OCI-M1 (cell line): ENCODE measurements around the gene SNX30.

ENCODE experiments used
- DNase-seq: peaks from one replicate; lab custom pipeline; 2025; lab: John Stamatoyannopoulos, UW

SNX30 gene

DNA sequence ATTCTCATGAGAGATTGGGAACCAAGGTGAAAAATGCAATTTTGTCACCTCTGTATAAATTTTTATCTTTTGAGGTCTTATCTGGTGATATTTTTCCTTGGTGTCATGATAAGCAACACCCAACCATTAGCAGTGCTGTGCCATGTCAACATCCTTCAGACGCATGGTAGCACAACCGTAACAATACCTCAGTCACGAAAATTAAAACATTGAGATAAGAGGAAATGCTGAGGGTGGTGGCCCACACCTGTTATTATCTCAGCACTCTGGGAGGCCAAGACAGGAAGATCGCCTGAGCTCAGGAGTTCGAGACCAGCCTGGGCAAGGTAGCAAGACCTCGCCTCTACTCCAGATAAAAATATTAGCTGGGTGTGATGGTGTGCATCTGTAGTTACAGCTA, 107.4 kb downstream of the SNX30 start:
- no peak for DNase-seq

DNA sequence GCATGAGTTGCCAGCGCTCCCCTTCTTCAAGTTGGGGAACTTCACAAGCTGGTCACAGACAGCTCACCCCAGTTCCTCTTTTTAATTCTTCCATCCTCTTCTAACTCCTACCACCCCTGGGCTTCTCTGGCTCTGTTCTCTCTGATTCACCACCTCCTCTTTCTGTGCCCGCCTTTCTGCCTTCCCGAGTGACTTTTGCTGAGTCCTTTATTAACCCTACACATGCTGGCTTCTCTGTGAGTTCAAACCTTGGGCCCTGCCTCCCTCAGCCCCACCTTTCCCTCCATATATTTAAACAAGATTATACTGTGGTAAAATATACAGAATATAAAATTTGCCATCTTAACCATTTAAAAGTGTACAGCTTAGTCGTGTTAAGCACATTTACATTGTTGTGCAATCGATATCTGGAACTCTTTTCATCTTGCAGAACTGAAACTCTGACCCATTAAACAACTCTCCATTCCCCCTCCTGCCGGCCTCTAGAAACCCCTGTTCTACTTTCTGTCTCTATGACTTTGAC, 108.1 kb downstream of the SNX30 start:
- DNase-seq, result peak; percentile 63

DNA sequence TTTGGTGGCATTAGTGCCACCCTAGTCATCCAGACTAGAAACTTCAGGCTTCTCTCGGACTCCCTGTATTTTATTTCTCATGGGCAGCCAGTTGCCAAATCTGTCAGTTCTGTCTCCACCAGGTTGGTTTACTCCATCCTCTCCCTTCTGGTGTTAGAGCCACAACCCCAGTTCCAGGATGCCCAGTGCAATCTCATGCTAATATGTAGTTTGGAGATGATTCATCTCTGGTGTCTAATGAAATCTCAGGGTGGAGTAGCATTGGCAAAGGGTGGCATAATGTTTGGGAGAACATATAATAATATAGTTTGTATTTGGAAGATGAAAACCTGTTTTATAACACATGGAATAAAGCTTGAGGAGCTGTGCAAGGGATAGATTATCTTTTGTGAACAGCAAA, 109.9 kb downstream of the SNX30 start:
- no peak for DNase-seq

DNA sequence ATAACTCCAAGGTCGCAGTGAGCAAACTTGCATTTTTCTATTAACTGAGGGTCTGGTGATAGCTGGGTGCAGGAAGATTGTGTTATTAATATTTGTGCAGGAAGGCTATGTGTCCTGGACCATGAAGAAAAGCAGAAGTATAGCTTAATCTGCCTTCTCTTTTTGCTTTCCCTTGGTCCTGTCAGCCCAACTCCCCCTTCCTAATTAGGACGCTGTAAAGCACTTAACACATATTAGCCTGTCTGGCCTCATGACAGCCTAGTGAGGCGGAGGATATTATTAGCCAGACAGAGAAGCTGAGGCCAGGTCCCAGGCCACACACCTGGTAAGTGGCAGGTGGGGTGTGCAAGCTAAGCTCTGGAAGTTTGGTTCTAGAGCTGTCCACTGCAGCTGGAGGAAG, 110.6 kb downstream of the SNX30 start:
- no peak for DNase-seq

DNA sequence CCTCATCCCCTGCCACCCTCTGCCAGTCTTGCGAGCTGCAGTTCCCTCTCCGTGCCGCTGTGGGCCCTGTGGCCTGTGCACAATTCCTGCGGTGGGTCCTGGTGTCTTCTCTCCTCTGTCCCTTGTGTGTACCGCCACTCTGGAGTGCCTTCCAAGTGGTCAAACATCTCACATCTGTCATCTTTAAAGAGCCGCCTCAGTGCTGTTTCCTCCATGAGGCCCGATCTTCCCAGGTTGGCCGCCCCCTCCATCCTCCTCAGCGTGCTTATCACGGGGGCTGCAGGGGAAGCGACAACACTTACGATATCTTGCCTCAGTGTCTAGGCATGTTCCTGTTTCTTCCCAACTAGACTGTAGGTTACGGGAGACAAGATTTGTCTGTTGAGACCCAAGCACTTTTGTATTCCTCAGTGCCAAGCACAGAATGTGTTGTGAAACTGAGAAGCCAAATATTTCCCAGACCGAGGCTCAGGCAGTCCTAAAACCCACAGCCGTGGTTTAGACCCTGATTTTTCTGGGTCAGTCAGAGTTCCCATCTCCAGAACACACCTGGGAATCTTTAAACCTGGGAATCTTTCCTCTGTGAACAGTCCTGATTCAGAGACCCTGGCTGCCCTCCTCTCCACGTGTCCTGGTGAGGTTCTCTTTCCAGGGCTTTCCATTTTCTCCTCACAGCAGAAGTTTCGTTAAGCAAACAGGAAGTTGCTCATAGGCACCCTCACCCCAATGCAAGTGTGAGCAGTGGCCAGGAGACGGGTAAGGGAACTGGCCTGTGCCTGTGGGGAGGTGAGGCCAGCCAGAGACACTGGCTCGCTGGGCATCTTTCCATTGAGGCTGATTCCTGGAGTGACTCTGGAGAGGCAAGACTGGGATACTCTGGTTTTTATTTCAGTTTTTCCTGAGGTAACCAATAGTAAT, 111.3 kb downstream of the SNX30 start:
- no peak for DNase-seq

DNA sequence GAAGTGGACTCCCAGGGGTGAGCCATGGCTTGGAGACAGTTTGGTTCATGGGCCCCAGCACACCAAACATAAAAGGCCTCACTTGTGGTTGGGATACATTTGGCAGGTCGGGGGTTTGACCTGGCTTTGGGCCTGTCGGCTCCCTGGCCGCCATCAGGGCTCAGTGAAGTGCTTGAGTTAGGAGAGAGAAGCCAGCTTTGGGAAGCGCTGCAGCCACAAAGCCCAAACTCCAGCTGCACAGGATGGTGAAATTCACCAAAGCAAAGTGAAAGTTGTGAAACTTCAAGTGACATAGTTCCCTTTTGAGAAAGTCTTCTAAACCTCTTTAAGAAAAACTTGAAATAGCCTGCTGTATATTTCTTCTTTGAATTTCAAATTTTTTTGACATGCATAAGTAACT, 112.7 kb downstream of the SNX30 start:
- peak; percentile 41 for DNase-seq

DNA sequence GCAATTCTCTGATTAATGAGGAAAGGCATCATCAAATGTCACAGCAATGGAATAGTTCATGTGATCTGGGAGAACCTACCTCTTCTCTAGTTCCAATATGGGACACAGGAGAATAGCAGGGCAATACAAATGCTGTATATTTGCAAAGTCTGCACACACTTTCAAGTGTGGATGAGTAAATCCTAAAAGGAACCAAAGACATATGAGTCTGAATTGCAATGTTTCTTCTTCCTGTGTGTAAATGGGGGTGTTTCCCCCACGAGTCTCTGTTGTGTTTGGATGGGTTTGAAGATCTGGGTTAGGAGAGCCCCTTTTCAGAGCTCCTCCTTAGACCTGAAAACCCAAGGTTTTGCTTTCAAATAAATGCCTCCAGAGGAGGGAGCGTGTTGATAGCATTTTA, 113.2 kb downstream of the SNX30 start:
- no peak for DNase-seq

DNA sequence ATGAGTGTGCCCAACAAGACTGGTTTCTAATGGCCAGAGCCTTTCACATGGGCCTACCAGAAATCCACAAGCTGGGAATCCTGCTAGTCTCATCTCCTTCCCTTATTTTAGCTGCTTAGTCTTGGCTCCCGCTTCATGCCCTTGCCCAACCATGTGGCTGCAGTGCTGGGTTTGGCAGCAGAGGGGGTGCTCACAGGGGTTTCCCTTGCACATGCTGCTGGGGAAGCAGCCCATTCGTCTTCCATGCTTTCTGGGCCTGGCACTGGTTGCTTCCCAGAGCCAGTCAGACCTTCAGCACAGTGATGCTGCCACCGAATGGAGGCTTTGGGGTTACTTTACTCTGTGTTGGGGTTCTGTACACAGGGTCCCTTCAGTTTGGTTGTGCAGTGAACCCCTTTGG, 113.8 kb downstream of the SNX30 start:
- no peak for DNase-seq

DNA sequence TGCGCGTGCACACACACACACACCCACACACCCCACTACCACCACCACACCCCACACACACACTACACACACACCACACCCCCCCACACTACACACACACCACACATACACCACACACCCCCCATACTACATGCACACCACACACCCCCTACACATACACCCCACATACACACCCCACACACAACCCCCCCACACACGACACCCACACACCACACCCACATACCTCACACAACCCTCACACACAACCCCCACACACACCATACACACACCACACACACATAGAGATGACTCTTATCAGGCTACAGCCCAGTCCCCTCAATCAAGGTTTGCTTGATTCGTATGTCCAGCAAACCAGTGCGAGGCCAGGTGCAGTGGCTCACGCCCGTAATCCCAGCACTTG, 114.4 kb downstream of the SNX30 start:
- DNase-seq, result no peak

DNA sequence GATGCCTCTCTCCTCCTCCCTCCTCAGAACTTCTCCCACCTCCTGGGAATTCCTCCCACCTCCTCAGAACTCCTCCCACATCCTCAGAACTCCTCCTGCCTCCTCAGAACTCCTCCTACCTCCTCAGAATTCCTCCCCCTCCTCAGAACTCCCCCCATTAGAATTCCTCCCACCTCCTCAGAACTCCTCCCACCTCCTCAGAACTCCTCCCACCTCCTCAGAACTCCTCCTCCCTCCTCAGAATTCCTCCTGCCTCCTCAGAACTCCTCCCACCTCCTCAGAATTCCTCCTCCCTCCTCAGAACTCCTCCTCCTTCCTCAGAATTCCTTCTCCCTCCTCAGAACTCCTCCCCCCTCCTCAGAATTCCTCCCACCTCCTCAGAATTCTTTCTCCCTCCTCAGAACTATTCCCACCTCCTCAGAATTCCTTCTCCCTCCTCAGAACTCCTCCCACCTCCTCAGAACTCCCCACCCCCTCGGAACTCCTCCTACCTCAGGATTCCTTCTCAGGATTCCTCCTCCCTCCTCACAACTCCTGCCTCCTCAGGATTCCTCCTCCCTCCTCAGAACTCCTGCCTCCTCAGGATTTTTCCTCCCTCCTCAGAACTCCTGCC, 116.2 kb downstream of the SNX30 start:
- DNase-seq, result peak; percentile 19

DNA sequence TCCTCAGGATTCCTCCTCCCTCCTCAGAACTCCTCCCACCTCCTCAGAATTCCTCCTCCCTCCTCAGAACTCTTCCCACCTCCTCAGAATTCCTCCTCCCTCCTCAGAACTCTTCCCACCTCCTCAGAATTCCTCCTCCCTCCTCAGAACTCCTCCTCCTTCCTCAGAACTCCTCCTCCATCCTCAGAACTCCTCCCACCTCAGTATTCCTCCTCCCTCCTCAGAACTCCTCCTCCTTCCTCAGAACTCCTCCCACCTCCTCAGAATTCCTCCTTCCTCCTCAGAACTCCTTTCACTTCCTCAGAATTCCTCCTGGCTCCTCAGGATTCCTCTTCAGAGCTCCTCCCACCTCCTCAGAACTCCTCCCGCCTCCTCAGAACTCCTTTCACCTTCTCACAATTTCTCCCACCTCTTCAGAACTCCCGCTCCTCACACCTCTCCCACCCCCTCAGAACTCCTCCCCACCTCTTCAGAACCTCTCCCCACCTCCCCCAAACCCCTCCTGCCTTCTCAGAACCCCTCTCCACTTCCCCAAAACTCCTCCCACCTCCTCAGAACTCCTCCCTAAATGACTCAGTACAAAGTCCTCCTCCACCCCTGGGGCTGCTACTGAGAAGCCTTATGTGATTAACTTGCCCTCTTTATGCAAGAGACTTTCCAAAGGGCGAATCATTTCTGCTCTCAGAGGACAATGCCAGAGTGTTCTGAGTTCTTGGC, 116.9 kb downstream of the SNX30 start:
- peak; percentile 87 for DNase-seq

DNA sequence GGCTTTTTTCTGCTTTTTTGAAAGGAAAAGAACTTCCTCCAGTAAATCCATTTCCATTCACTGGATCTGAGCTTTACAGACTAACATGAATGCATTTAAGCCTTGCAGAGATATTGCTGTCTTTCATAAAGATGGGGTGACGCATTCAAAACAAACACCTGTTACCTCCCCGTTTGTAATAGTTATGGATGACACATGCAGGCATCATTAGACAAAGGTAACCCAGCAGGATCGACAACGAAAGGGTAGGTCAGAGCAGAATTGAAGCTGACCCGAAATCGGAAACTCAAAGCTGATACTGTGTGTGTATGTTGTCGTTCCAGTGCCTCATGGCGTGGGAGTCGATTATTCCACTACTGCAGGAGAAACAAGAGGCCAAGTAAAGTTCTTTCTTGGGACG, 117.9 kb downstream of the SNX30 start:
- no peak for DNase-seq

DNA sequence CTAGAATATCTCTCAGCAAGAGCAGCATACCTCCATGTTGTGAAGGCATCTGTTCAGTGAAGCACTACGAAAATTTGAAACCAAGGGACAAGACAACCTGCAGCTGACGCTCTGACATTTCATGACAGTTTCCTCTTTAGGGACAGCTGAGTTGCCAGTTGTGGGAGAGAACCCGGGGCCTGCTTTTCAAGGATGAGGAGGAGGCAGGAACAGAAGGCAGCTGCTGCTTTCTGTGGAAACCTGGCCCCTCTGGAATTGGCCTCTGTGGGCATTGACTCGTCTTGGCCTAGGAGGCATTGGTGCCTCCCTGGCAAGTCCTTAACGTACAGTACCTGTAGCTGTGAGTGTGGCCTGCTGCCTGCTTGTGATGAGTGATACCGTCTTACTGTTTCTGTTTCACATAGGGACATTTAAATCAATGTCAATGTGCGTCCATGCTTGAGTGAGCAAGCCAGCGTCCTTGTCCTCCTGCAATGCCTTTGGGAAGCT, 118.5 kb downstream of the SNX30 start:
- DNase-seq, result no peak

DNA sequence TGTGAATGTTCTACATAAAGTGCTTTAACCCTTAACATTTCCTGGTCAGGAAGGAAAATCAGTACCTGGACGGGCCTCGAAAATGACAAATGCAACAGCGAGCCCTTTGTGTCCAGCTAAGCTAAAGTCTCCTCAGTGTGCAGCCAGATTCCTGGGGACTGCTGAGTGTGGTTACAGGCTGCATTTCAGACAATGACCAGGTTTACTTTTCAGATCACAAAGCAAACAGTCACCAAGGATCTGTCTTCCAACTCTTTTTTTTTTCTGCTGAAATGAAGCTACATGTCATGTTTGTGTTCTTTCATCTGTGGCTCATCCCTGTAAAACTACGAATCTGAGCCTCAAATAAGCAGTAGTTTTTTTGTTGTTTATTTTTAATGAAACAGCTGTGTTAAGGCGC, 119.4 kb downstream of the SNX30 start:
- no peak for DNase-seq

DNA sequence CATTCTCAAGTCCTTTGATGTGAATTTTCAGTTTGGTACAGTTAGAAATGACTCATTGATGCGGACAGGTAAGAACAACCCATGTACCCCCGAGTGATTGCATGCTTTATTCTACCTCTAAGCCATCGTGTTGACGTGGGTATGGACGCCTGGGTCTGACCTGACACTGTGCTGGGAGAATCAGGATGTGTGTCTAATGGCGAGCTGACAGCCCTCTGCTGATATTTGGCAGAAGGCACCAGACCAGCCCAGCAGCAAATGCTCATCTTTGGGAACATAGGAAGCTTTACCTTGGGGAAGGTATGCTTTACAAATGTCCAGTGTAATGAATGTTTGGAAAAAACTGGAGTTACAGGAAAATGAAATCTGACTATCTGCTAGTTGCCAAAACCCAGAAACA, 120.0 kb downstream of the SNX30 start:
- no peak for DNase-seq

DNA sequence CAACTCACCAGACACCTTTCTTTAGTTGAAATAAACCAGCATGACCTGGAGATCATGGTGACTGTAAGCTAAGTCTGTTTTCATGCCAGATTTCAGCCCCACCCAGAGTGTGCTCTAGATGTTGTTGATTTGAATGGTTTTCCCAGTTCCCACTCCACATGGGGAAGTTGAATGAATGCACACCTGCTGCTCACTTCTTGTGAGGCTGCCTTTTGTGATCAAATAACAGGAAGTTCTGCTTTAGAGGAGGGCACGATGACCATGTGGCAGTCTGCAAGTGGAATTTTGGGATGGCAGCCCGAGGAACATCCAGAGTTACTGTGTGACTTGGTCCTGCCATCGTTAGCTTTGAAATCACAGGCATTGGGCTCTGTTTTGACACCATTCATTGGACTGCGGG, 121.5 kb downstream of the SNX30 start:
- no peak for DNase-seq

DNA sequence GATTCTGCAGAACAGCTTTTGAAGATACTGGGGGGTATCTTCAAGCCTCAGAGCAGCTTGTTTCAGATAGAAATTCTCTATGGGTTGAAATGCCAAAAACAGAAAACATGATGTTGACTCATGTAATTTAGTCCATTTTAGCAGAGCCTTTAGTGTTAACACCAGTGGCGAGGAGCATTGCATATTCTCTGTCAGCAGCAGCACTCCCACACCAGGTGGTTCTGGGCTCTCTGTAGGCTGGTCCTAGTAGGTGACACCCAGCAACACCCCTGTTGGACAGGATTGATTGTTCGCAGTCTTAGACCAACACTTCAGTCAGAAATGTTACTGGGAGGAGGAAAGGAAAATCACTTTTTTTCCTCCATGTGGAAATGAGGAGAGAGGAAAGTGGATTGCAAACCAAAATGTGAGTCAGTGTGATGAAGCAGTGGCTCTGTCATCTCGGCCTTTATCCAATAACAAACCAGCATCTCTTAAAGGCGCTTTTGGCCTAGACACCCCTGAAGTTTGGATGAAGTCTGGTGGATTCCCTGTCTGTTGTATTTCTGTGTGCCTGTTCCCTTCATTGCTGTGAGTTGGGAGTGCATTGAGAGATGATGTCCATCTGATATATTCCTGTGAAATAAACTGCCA, 123.3 kb downstream of the SNX30 start:
- no peak for DNase-seq

DNA sequence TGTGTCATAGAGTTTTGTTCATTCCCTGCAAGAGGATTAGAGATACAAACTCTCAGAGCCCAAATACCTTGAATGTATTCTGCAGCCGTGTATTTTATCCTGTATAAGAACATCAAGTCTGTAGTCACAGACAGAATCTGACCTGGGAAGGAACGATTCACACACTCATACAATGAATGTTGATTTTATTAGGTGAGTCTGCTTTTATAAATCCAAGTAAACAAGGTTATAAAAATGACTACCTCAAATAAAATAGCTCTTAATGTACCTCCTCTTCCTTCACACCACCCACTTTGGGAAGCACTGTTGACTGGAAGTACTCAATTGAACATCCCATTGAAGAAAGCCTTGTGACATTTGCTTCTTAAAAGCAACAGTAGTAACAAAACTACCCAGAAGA, 128.2 kb downstream of the SNX30 start:
- no peak for DNase-seq

DNA sequence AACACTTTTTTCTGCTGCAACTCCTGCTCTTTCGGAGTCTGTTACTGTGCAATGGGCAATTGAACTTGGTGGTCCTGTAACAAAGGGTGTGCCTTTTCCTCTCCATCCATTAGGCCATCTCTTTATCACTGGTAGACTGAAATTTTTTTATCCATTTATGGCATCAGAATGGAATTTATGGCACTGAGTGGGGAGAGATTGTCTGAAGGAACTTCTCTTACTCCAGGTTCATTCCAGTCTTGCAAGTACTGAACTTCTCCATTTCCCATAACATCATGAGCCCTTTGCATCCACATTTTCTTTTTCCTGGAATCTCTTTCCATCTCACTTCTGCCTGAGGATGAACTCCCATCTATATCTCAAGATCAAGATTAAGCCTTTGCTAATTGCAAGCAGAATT, 130.1 kb downstream of the SNX30 start:
- DNase-seq, result no peak

DNA sequence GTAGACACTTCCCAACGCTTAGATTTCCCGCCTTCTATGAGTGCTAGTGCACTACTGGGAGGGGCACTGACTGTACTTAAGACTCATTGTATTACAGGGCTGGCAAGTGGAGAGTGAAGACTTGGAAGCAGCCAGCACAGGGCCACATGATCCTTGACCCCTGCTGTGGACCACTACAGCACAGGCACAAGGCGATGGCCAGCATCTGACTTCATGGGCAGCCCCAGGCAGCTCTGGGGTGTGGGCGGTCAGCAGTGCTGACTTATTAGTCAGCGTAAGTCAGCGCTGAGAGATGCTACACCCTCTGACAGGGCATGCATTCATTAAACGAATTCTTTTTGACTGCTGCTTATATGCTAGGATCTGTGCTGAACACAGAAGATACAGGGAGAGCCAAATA, 130.8 kb downstream of the SNX30 start:
- no peak for DNase-seq

DNA sequence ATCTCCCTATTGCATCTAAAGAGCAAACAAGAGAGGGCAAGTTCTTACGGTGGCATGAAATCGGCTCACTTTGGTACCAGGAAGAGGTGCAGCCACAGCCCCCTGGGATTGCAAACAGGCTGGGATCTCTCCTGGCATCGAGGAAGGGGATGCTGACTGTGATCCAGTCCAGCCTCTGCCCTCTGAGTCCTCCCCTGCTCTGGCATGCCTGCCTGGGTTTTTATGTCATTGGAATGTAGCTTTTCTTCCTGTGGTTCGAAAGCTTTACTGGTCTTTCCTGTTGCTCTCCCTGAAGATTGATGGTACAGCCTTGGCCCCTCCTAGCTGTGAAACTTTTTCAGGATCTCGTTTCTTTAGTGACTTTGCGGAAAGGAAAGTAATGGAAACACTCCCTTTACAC, 133.5 kb downstream of the SNX30 start:
- DNase-seq, result no peak

DNA sequence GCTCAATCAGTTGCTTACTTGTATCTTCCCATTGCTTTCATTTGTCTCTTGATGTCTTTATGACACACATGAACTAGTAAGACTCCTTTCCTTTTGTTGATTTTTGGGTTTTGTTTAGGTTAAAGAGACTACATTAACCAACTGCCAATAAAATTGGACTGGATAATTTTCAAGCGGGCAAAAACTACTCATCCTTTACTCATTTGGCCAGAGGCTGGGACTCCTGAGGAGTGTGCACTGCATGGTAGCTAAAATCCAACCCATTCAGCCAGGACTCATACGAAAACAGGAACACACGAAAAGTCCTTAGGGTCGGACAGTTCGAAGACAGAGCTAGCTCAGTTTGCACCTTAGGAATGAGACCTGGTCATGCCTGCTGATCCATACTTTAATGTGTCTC, 134.2 kb downstream of the SNX30 start:
- no peak for DNase-seq
